IMR-90 (cell line): ENCODE measurements around the gene RAB27A. TPM values are rescaled to one million over a fixed set of nuclear protein-coding genes. Genes with fewer than 3 reads are reported as not detected.

Source experiments
- ATAC-seq: fragments of 200-7000 bp; cut with Tn5 transposase; 2 replicates; pipeline ENCODE4 v1.9.1; 2020; ENCODE audit warnings: low read depth, mild to moderate bottlenecking, moderate library complexity
- BruUV-seq: library from RNA; stranded (reverse); fragments of 400-500 nt; replicated peaks from 2 replicates; lab custom pipeline; 2021; lab: Mats Ljungman, UMichigan
- CTCF ChIA-PET: fragments of 300-600 bp; formaldehyde crosslinking; extraction: SDS; loops from one replicate; lab custom pipeline; 2021; ENCODE audit warnings: antibody characterized with exemption; lab: Yijun Ruan, JAX
- POLR2A ChIA-PET: fragments of 300-600 bp; sonication (Branson Sonifier 250); formaldehyde crosslinking; loops from one replicate; lab custom pipeline; 2022; ENCODE audit warnings: antibody characterized with exemption; ENCODE audit not compliant: unreplicated experiment; lab: Charles Lee
- DNase-seq: peaks from one replicate; pipeline ENCODE4 v3.0.0; 2013
- H2AFZ ChIP-seq: replicated peaks from 2 replicates; pipeline ENCODE3; 2013; ENCODE audit warnings: low read length, mild to moderate bottlenecking; ENCODE audit not compliant: poor library complexity
- H2AK5ac ChIP-seq: 2 replicates; pipeline ENCODE4 v1.6.1; 2013; ENCODE audit warnings: low read depth, low read length, inconsistent platforms
- H2AK9ac ChIP-seq: replicated peaks from 2 replicates; pipeline ENCODE3; 2013; ENCODE audit warnings: mild to moderate bottlenecking, low read depth, low read length, moderate library complexity; ENCODE audit not compliant: poor library complexity
- H2BK120ac ChIP-seq: 2 replicates; pipeline ENCODE4 v1.6.1; 2013; ENCODE audit warnings: low read depth, low read length, inconsistent platforms
- H2BK15ac ChIP-seq: 3 replicates; pipeline ENCODE4 v1.6.1; 2013; ENCODE audit warnings: low read depth, low read length, inconsistent platforms
- H2BK20ac ChIP-seq: 2 replicates; pipeline ENCODE4 v1.6.1; 2013; ENCODE audit warnings: low read depth, mild to moderate bottlenecking, inconsistent platforms, low read length, moderate library complexity
- H2BK5ac ChIP-seq: 2 replicates; pipeline ENCODE4 v1.6.1; 2013; ENCODE audit warnings: mild to moderate bottlenecking, low read depth, low read length, inconsistent platforms; ENCODE audit not compliant: poor library complexity, severe bottlenecking
- H3K14ac ChIP-seq: replicated peaks from 2 replicates; pipeline ENCODE4 v1.6.1; 2013; ENCODE audit warnings: low read depth, low read length, inconsistent platforms
- H3K18ac ChIP-seq: 2 replicates; pipeline ENCODE4 v1.6.1; 2013; ENCODE audit warnings: low read depth, low read length, control low read depth
- H3K23ac ChIP-seq: 2 replicates; pipeline ENCODE4 v1.6.1; 2013; ENCODE audit warnings: low read depth, low read length, inconsistent platforms
- H3K27ac ChIP-seq: 2 replicates; pipeline ENCODE4 v1.5.1; 2013; ENCODE audit warnings: mild to moderate bottlenecking, control low read depth, low read length; ENCODE audit not compliant: insufficient read depth
- H3K27me3 ChIP-seq: 2 replicates; pipeline ENCODE4 v1.6.1; 2013; ENCODE audit warnings: low read length; ENCODE audit not compliant: control insufficient read depth, insufficient read depth
- H3K36me3 ChIP-seq: 2 replicates; pipeline ENCODE4 v1.6.1; 2013; ENCODE audit warnings: low read length, mixed read lengths; ENCODE audit not compliant: control insufficient read depth, insufficient read depth
- H3K4ac ChIP-seq: 2 replicates; pipeline ENCODE4 v1.6.1; 2013; ENCODE audit warnings: low read depth, low read length, inconsistent platforms
- H3K4me1 ChIP-seq: 2 replicates; pipeline ENCODE4 v1.6.1; 2013; ENCODE audit warnings: low read length, mixed read lengths; ENCODE audit not compliant: control insufficient read depth, insufficient read depth
- H3K4me2 ChIP-seq: 2 replicates; pipeline ENCODE4 v1.6.1; 2013; ENCODE audit warnings: low read depth, mild to moderate bottlenecking, control low read depth, low read length, moderate library complexity
- H3K4me3 ChIP-seq: 2 replicates; pipeline ENCODE4 v1.5.1; 2013; ENCODE audit warnings: low read depth, mild to moderate bottlenecking, control low read depth, low read length, moderate library complexity; ENCODE audit not compliant: insufficient read depth
- H3K56ac ChIP-seq: 2 replicates; pipeline ENCODE4 v1.6.1; 2013; ENCODE audit warnings: low read length, inconsistent platforms; ENCODE audit not compliant: insufficient read depth; ENCODE audit errors: extremely low read depth
- H3K79me1 ChIP-seq, 2 experiments: 2 replicates each; pipeline ENCODE4 v1.6.1; 2013; ENCODE audit warnings: low read length in 2 of 2, inconsistent platforms in 1 of 2, low read depth in 1 of 2
- H3K9ac ChIP-seq: 2 replicates; pipeline ENCODE4 v1.6.1; 2013; ENCODE audit warnings: low read depth, low read length, control low read depth
- H3K9me1 ChIP-seq: 2 replicates; pipeline ENCODE4 v1.6.1; 2013; ENCODE audit warnings: low read length, inconsistent platforms; ENCODE audit not compliant: insufficient read depth
- H3K9me3 ChIP-seq: 2 replicates; pipeline ENCODE4 v1.6.1; 2013; ENCODE audit warnings: low read length; ENCODE audit not compliant: control insufficient read depth, insufficient read depth
- H4K20me1 ChIP-seq: 2 replicates; pipeline ENCODE4 v1.6.1; 2013; ENCODE audit warnings: low read length, inconsistent platforms; ENCODE audit not compliant: insufficient read depth
- H4K5ac ChIP-seq: 2 replicates; pipeline ENCODE4 v1.6.1; 2013; ENCODE audit warnings: mild to moderate bottlenecking, low read depth, low read length, control low read depth
- H4K8ac ChIP-seq, 2 experiments: 2 replicates each; pipeline ENCODE4 v1.6.1; 2013; ENCODE audit warnings: low read depth in 2 of 2, low read length in 2 of 2, control low read depth in 1 of 2, inconsistent platforms in 1 of 2
- H4K91ac ChIP-seq: 2 replicates; pipeline ENCODE4 v1.6.1; 2013; ENCODE audit warnings: low read depth, low read length, inconsistent platforms; ENCODE audit not compliant: insufficient read depth
- NFE2L2 ChIP-seq: fragments of 150-350 bp; IDR thresholded peaks from 2 replicates; pipeline ENCODE4 v1.6.1; 2016; ENCODE audit warnings: low read depth, mild to moderate bottlenecking, low read length
- RFX5 ChIP-seq: IDR thresholded peaks from 2 replicates; pipeline ENCODE4 v1.8.0; 2012; ENCODE audit warnings: low read depth, mild to moderate bottlenecking, low read length, moderate library complexity
- WGBS, 2 experiments: methylation state at CpG; one replicate each; pipeline versions ENCODE4 v1.1.5 to v1.1.7; 2013; ENCODE audit warnings: missing lambda C conversion rate in 2 of 2; ENCODE audit not compliant: insufficient read length in 1 of 2; ENCODE audit errors: extremely low coverage in 2 of 2; 5-methylcytosine and 5-hydroxymethylcytosine counted together
- dilution Hi-C: fragments of 300-500 bp; cut with HindIII; formaldehyde crosslinking; loops from one replicate; pipeline ENCODE4 v1.14.3; 2018; ENCODE audit warnings: low sequenced_read_pairs; ENCODE audit not compliant: unreplicated experiment
- in situ Hi-C: fragments of 300-500 bp; cut with MboI; formaldehyde crosslinking; loops from 3 replicates; pipeline ENCODE4 v1.14.3; 2019; ENCODE audit warnings: low sequenced_read_pairs, inconsistent platforms, mixed read lengths
- intact Hi-C: fragments of 100-400 bp; cut with micrococcal nuclease; formaldehyde crosslinking; loops from 2 replicates; pipeline ENCODE4 v1.10.0; 2022
- polyA plus RNA-seq, 3 experiments: library from polyadenylated mRNA; depleted of rRNA; stranded (reverse); fragments of >200 nt; gene quantifications; 2 replicates each; pipeline ENCODE4 v1.2.3, GENCODE V29; 2012; ENCODE audit warnings: low replicate concordance in 1 of 3
- total RNA-seq: library from RNA; depleted of rRNA; stranded (reverse); fragments of >200 nt; gene quantifications from 2 replicates; pipeline ENCODE4 v1.2.3, GENCODE V29; 2012

RAB27A gene
- total and polyA plus RNA-seq, 2 of the 4 experiments (the other 2 are of a cell fraction) = 4.8 to 13.7 TPM

GRCh38 chr15:55204464-55204863 lies 85.1 kb downstream of the RAB27A start:
- no TSS peak for BruUV-seq

More at GRCh38 chr15:55204464-55204863, 85.1 kb downstream of the RAB27A start:
- H4K91ac ChIP-seq = no peak overlapping the region
- H2BK15ac ChIP-seq = no peak overlapping the region
- H4K8ac ChIP-seq = no peak overlapping the region
- H4K5ac ChIP-seq = no peak overlapping the region
- no peak overlapping the region for H3K9ac ChIP-seq
- no peak overlapping the region for H3K4me3 ChIP-seq
- no peaks in the 10 kb centered on the region for H3K79me1 ChIP-seq
- H3K18ac ChIP-seq = no peak overlapping the region
- no peaks in the 10 kb centered on the region for H3K27me3 ChIP-seq
- TF ChIP-seq RFX5 (no peak), NFE2L2 (no peak)
- in situ Hi-C loops (no loop called here), dilution Hi-C loops (no loop called here), intact Hi-C loops (no loop called here)
- H2BK120ac ChIP-seq = no peak overlapping the region
- ATAC-seq (no peak), DNase-seq (no peak)
- H3K9me3 ChIP-seq = no peaks in the 10 kb centered on the region
- POLR2A ChIA-PET = no interaction called here
- no peak overlapping the region for H3K14ac ChIP-seq
- no peak overlapping the region for H3K4me2 ChIP-seq
- H2AK5ac ChIP-seq = no peak overlapping the region
- H3K4ac ChIP-seq = no peak overlapping the region
- H3K9me1 ChIP-seq = 0 out of 2 replicates have a peak, but pooled peaks cover 4% of the 10 kb centered on the region
- H3K4me1 ChIP-seq = no peaks in the 10 kb centered on the region
- CTCF ChIA-PET = no interaction called here
- H3K56ac ChIP-seq = no peak overlapping the region
- H2BK20ac ChIP-seq = no peak overlapping the region
- H2AK9ac ChIP-seq = no peak overlapping the region
- WGBS, 2 experiments = 90% methylated on average over 2 of the region's 4 CpGs; no CpG with 5 or more reads in 1 of the 2 experiments
- H3K36me3 ChIP-seq = peaks cover 3% of the 10 kb centered on the region
- no peak overlapping the region for H3K27ac ChIP-seq
- H2BK5ac ChIP-seq = no peak overlapping the region
- no peaks in the 10 kb centered on the region for H4K20me1 ChIP-seq
- no peak overlapping the region for H3K23ac ChIP-seq
- H2AFZ ChIP-seq = no peak overlapping the region
